Spleen (tissue), 7 donors: ENCODE data around the gene MOB3B.

Experiments
- CTCF ChIP-seq, 11 experiments: fragments of 200-600 bp in 7 of 11; fragments of 450-650 bp in 4 of 11; sonication (generic) in 4 of 11; IDR thresholded peaks in 8 of 11; conservative IDR thresholded peaks in 3 of 11; 1 replicate in 7 of 11; 2 replicates in 4 of 11; pipeline versions ENCODE4 v1.4.0 to v1.8.0; 2016 to 2021; ENCODE audit warnings: antibody characterized with exemption in 11 of 11, inconsistent platforms in 4 of 11, mild to moderate bottlenecking in 1 of 11
- POLR2A ChIP-seq, 3 donors: fragments of 450-650 bp; IDR thresholded peaks; one replicate each; pipeline ENCODE4 v1.5.1; 2017; ENCODE audit warnings: antibody characterized with exemption in 3 of 3, mild to moderate bottlenecking in 1 of 3
- POLR2AphosphoS5 ChIP-seq, 3 donors: sonication (generic); formaldehyde crosslinking; IDR thresholded peaks; one replicate each; pipeline ENCODE4 v1.5.1; 2017; ENCODE audit warnings: antibody characterized with exemption in 3 of 3
- donor health status: DM: no; HTN: no; CAD: no; lungs with moderate emphysema.
- donor health status: DM: no; HTN: no; CAD: no.
- donor health status: DM: no; HTN: no; CAD: no.

GRCh38 chr9:27496135-27496504 is 33.5 kb downstream of the MOB3B start:
- TF ChIP-seq CTCF (IDR thresholded peaks at IDR 0.05 in 8 of 11, conservative IDR thresholded peaks at IDR 0.05 in 3 of 11) (no peak), POLR2A (IDR thresholded peaks at IDR 0.05) (no peak), POLR2AphosphoS5 (IDR thresholded peaks at IDR 0.05) (no peak)
